Activated CD4-positive, alpha-beta T cell treated with anti-CD3 and anti-CD28 coated beads for 1 hour (primary cell): ENCODE data around the gene TSC22D4.
"Not testable (repeated sequence)": the region's sequence is repeated elsewhere in the genome, so short reads cannot be mapped to it uniquely, and the experiment has no call there.

Experiments used
- DNase-seq: peaks from one replicate; pipeline ENCODE4 v3.0.0-alpha.2; 2020

The TSC22D4 gene

GRCh38 chr7:100472121-100472851 lies 6.7 kb downstream of the TSC22D4 start:
- no peak for DNase-seq

- no peak for DNase-seq
Measured at GRCh38 chr7:100471021-100471420, 8.0 kb downstream of the TSC22D4 start.

GRCh38 chr7:100469227-100470044 lies 9.6 kb downstream of the TSC22D4 start:
- DNase-seq, result peak; percentile 76

GRCh38 chr7:100467638-100468373 lies 11.2 kb downstream of the TSC22D4 start:
- DNase-seq, result no peak

- DNase-seq, result no peak
Measured at GRCh38 chr7:100466653-100467605, 12.1 kb downstream of the TSC22D4 start.

GRCh38 chr7:100465702-100466311 lies 13.2 kb downstream of the TSC22D4 start:
- DNase-seq, result no peak

GRCh38 chr7:100465299-100465698 lies 13.7 kb downstream of the TSC22D4 start:
- DNase-seq, result no peak

- DNase-seq, result no peak
Measured at GRCh38 chr7:100464791-100465190, 14.2 kb downstream of the TSC22D4 start.

- no peak for DNase-seq
Measured at GRCh38 chr7:100464210-100464660, 14.8 kb downstream of the TSC22D4 start, which contains the start of gene SPACDR. TSS of gene SPACDR (minus strand) at chr7:100464260. CDS start at chr7:100464025, 235 bp downstream.

GRCh38 chr7:100457033-100457432 lies 22.0 kb downstream of the TSC22D4 start:
- DNase-seq, result no peak

GRCh38 chr7:100456562-100456961 lies 22.5 kb downstream of the TSC22D4 start:
- no peak for DNase-seq

- no peak for DNase-seq
Measured at GRCh38 chr7:100455206-100455605, 23.8 kb downstream of the TSC22D4 start.

- DNase-seq, result not testable (repeated sequence)
Measured at GRCh38 chr7:100453854-100454253, 25.2 kb downstream of the TSC22D4 start.

- no peak for DNase-seq
Measured at GRCh38 chr7:100452513-100452912, 26.5 kb downstream of the TSC22D4 start.

GRCh38 chr7:100449190-100449795 lies 29.7 kb downstream of the TSC22D4 start:
- no peak for DNase-seq

GRCh38 chr7:100447363-100447762 lies 31.7 kb downstream of the TSC22D4 start:
- not testable (repeated sequence) for DNase-seq

- DNase-seq, result no peak
Measured at GRCh38 chr7:100446040-100446439, 33.0 kb downstream of the TSC22D4 start.

GRCh38 chr7:100444311-100445278 lies 34.4 kb downstream of the TSC22D4 start:
- DNase-seq, result no peak

- DNase-seq, result no peak
Measured at GRCh38 chr7:100443096-100443840, 35.7 kb downstream of the TSC22D4 start.
